Astrocyte (in vitro differentiated cells and primary cell): Measurements from ENCODE around the gene TNRC18. TPM values are rescaled to one million over a fixed set of nuclear protein-coding genes. Genes with fewer than 3 reads are reported as not detected.

Experiments
- DNase-seq: peaks from one replicate; pipeline ENCODE4 v3.0.0-alpha.2; 2010; ENCODE audit warnings: low read depth
- FAIRE-seq: peaks from 2 replicates; lab custom pipeline; 2011; peaks lifted over from hg19 to GRCh38; lab: Jason Lieb, UNC
- H2AFZ ChIP-seq: 2 replicates; pipeline ENCODE4 v1.6.0; 2012; ENCODE audit warnings: low read depth, low read length, inconsistent platforms
- H3K27ac ChIP-seq: 2 replicates; pipeline ENCODE4 v1.5.1; 2011; ENCODE audit warnings: low read depth, low read length, inconsistent platforms
- H3K27me3 ChIP-seq: 2 replicates; pipeline ENCODE4 v1.6.0; 2011; ENCODE audit warnings: low read length, inconsistent platforms; ENCODE audit not compliant: insufficient read depth
- H3K36me3 ChIP-seq: 2 replicates; pipeline ENCODE4 v1.5.1; 2011; ENCODE audit warnings: low read length, inconsistent platforms; ENCODE audit not compliant: insufficient read depth
- H3K4me1 ChIP-seq: 2 replicates; pipeline ENCODE4 v1.5.1; 2011; ENCODE audit warnings: low read length, inconsistent platforms; ENCODE audit not compliant: insufficient read depth
- H3K4me2 ChIP-seq: 2 replicates; pipeline ENCODE4 v1.6.0; 2012; ENCODE audit warnings: low read length, inconsistent platforms
- H3K4me3 ChIP-seq: 2 replicates; pipeline ENCODE4 v1.5.1; 2011; ENCODE audit warnings: low read depth, mild to moderate bottlenecking, low read length, inconsistent platforms; ENCODE audit not compliant: insufficient read depth
- H3K79me2 ChIP-seq: 2 replicates; pipeline ENCODE4 v1.6.0; 2012; ENCODE audit warnings: mild to moderate bottlenecking, low read length, inconsistent platforms; ENCODE audit not compliant: insufficient read depth
- H3K9ac ChIP-seq: 2 replicates; pipeline ENCODE4 v1.6.0; 2012; ENCODE audit warnings: mild to moderate bottlenecking, low read length, inconsistent platforms
- H3K9me3 ChIP-seq: 2 replicates; pipeline ENCODE4 v1.5.1; 2012; ENCODE audit warnings: low read depth, mild to moderate bottlenecking, low read length, inconsistent platforms; ENCODE audit not compliant: insufficient read depth
- H4K20me1 ChIP-seq: 2 replicates; pipeline ENCODE4 v1.6.0; 2012; ENCODE audit warnings: low read length, inconsistent platforms; ENCODE audit not compliant: insufficient read depth
- H3K27ac Mint-ChIP-seq: one replicate; pipeline ENCODE4 v1.8.0; 2021; ENCODE audit warnings: mild to moderate bottlenecking, mixed read lengths; ENCODE audit not compliant: unreplicated experiment
- H3K27me3 Mint-ChIP-seq: one replicate; pipeline ENCODE4 v1.8.0; 2021; ENCODE audit warnings: low read depth, mixed read lengths; ENCODE audit not compliant: unreplicated experiment
- H3K36me3 Mint-ChIP-seq: one replicate; pipeline ENCODE4 v1.8.0; 2021; ENCODE audit warnings: low read depth, mixed read lengths; ENCODE audit not compliant: unreplicated experiment
- H3K4me1 Mint-ChIP-seq: one replicate; pipeline ENCODE4 v1.8.0; 2021; ENCODE audit warnings: low read depth, mixed read lengths; ENCODE audit not compliant: unreplicated experiment
- H3K4me3 Mint-ChIP-seq: one replicate; pipeline ENCODE4 v1.8.0; 2021; ENCODE audit warnings: mild to moderate bottlenecking, moderate library complexity, mixed read lengths; ENCODE audit not compliant: unreplicated experiment
- H3K9me3 Mint-ChIP-seq: one replicate; pipeline ENCODE4 v1.8.0; 2021; ENCODE audit warnings: mild to moderate bottlenecking, mixed read lengths; ENCODE audit not compliant: unreplicated experiment
- EZH2 ChIP-seq: IDR thresholded peaks from 2 replicates; pipeline ENCODE4 v1.6.1; 2012; ENCODE audit warnings: mild to moderate bottlenecking, low read length, inconsistent platforms; ENCODE audit not compliant: insufficient read depth
- total RNA-seq: library from RNA; stranded (reverse); gene quantifications from 2 replicates; pipeline ENCODE4 v1.2.1, GENCODE V29; 2021
- TF ChIP-seq, protein P1 (sequence below): IDR thresholded peaks from 2 replicates; pipeline ENCODE4 v1.5.1; 2011; ENCODE audit warnings: low read depth, mild to moderate bottlenecking, inconsistent platforms, low read length, moderate library complexity; ENCODE audit not compliant: insufficient read depth

Gene TNRC18
- total RNA-seq, 1 donor from 2014 or later = 84.3 TPM

DNA sequence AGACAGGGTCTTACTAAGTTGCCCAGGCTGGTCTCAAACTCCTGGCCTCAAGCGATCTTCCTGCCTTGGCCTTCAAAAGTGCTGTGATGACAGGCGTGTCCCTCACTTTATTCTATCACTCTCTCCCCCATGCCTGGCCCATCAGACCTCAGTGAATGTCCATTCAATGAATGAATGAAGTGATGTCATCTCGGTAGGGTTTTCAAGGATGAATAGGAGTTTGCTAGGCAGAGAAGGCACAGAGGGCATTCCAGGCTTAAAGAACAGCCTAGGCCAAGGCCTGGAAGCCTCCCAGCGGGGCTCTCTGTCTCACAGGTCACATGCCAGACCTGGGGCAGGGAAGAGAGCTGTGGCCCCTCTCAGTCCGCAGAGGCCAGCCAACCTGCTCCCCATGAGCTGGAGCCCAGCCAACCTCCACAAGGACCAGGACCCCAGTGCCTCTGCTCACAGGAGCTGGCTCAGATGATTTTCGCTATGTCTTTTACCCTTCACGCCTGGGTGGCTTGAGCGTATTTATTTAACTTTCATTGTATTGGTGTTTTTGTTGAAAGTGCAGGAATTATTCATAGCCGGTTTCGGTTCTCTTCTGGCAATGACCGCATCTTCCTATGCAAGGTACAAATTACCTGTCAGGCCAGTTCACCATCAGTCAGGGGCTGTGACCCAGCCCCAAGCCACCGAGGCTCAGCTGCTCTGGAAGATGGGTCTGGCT lies 11.8 kb upstream of the TNRC18 start:
- no peaks in the 10 kb centered on the region for H3K27me3 ChIP-seq
- peaks cover 22% of the 10 kb centered on the region for H3K79me2 ChIP-seq
- H3K36me3 Mint-ChIP-seq = peaks cover 33% of the 10 kb centered on the region
- no peak overlapping the region for H3K9ac ChIP-seq
- no peak overlapping the region for H3K4me2 ChIP-seq
- H3K36me3 ChIP-seq = no peaks in the 10 kb centered on the region
- H3K27me3 Mint-ChIP-seq = no peaks in the 10 kb centered on the region
- H3K27ac Mint-ChIP-seq = no peak overlapping the region
- no peak overlapping the region for H3K27ac ChIP-seq
- no peak for FAIRE-seq
- no peak overlapping the region for H2AFZ ChIP-seq
- peaks cover 5% of the 10 kb centered on the region for H3K9me3 ChIP-seq
- H3K4me3 Mint-ChIP-seq = peak overlapping the region; percentile 27
- TF ChIP-seq, protein P1, sequence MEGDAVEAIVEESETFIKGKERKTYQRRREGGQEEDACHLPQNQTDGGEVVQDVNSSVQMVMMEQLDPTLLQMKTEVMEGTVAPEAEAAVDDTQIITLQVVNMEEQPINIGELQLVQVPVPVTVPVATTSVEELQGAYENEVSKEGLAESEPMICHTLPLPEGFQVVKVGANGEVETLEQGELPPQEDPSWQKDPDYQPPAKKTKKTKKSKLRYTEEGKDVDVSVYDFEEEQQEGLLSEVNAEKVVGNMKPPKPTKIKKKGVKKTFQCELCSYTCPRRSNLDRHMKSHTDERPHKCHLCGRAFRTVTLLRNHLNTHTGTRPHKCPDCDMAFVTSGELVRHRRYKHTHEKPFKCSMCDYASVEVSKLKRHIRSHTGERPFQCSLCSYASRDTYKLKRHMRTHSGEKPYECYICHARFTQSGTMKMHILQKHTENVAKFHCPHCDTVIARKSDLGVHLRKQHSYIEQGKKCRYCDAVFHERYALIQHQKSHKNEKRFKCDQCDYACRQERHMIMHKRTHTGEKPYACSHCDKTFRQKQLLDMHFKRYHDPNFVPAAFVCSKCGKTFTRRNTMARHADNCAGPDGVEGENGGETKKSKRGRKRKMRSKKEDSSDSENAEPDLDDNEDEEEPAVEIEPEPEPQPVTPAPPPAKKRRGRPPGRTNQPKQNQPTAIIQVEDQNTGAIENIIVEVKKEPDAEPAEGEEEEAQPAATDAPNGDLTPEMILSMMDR = no peak
- no peak for TF ChIP-seq EZH2
- DNase-seq = no peak
- H3K4me3 ChIP-seq = no peak overlapping the region
- peaks cover 44% of the 10 kb centered on the region for H4K20me1 ChIP-seq
- peaks cover 2% of the 10 kb centered on the region for H3K9me3 Mint-ChIP-seq
- H3K4me1 Mint-ChIP-seq = peaks cover 8% of the 10 kb centered on the region
- H3K4me1 ChIP-seq = peaks cover under 1% of the 10 kb centered on the region

DNA sequence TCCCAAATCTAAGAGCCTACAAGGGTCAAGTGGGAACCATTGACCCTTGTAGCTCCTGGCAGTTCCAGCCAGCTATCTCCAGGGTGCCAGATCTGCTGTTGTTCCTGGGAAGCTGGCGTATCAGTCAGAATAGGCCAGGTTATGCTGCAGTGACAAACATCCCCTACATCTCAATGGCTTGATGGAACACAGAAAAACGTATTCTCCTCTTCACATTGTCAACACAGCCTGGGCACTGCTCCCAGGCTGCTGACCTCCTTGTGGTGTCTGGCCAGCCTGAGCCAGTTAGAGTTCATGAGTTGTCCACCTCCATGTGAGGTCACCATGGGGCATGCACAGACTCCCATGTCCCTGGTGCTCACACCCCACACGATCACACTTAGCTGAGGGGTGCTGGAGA lies 9.5 kb upstream of the TNRC18 start:
- no peak overlapping the region for H3K27ac ChIP-seq
- H3K36me3 Mint-ChIP-seq = peaks cover 28% of the 10 kb centered on the region
- peaks cover 21% of the 10 kb centered on the region for H3K4me1 ChIP-seq
- H3K4me3 ChIP-seq = no peak overlapping the region
- peaks cover 2% of the 10 kb centered on the region for H3K9me3 Mint-ChIP-seq
- peaks cover 60% of the 10 kb centered on the region for H4K20me1 ChIP-seq
- H3K4me2 ChIP-seq = no peak overlapping the region
- no peak for DNase-seq
- no peaks in the 10 kb centered on the region for H3K36me3 ChIP-seq
- no peak for FAIRE-seq
- H3K27me3 ChIP-seq = no peaks in the 10 kb centered on the region
- H3K4me3 Mint-ChIP-seq = no peak overlapping the region
- no peak for TF ChIP-seq EZH2
- TF ChIP-seq, protein P1 = no peak
- H3K4me1 Mint-ChIP-seq = peaks cover 10% of the 10 kb centered on the region
- H3K27me3 Mint-ChIP-seq = no peaks in the 10 kb centered on the region
- peaks cover 5% of the 10 kb centered on the region for H3K9me3 ChIP-seq
- H3K27ac Mint-ChIP-seq = no peak overlapping the region
- peaks cover 45% of the 10 kb centered on the region for H3K79me2 ChIP-seq
- no peak overlapping the region for H3K9ac ChIP-seq
- H2AFZ ChIP-seq = no peak overlapping the region

DNA sequence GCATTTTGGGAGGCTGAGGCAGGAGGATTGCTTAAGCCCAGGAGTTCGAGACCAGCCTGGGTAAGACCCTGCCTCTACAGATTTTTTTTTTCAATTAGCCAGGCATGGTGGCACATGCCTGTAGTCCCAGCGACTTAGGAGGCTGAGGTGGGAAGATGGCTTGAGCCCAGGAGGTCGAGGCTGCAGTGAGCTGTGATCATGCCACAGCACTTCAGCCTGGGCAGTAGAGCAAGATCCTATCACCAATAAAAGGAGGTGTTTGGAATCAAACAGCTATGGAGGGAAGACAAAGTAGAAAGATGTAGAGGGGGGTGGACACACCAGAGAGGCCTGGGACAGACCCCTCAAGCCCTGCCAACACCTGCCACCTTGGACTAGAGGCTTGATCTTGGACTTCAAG lies 9.1 kb upstream of the TNRC18 start:
- TF ChIP-seq EZH2 = no peak
- TF ChIP-seq, protein P1 = no peak
- H3K9me3 Mint-ChIP-seq = peaks cover 2% of the 10 kb centered on the region
- H3K27ac Mint-ChIP-seq = no peak overlapping the region
- no peak overlapping the region for H3K4me2 ChIP-seq
- no peak overlapping the region for H3K9ac ChIP-seq
- H3K9me3 ChIP-seq = peaks cover 5% of the 10 kb centered on the region
- peaks cover 61% of the 10 kb centered on the region for H4K20me1 ChIP-seq
- no peaks in the 10 kb centered on the region for H3K27me3 ChIP-seq
- H3K36me3 ChIP-seq = no peaks in the 10 kb centered on the region
- H2AFZ ChIP-seq = no peak overlapping the region
- peaks cover 50% of the 10 kb centered on the region for H3K79me2 ChIP-seq
- DNase-seq (no peak), FAIRE-seq (no peak)
- no peaks in the 10 kb centered on the region for H3K27me3 Mint-ChIP-seq
- peaks cover 10% of the 10 kb centered on the region for H3K4me1 Mint-ChIP-seq
- peaks cover 25% of the 10 kb centered on the region for H3K4me1 ChIP-seq
- H3K4me3 Mint-ChIP-seq = peak overlapping the region; percentile 20
- H3K27ac ChIP-seq = no peak overlapping the region
- peaks cover 25% of the 10 kb centered on the region for H3K36me3 Mint-ChIP-seq
- no peak overlapping the region for H3K4me3 ChIP-seq
